SJSA1 (cell line): ENCODE data around the gene EVI5. TPM values are rescaled to one million over a fixed set of nuclear protein-coding genes. Genes with fewer than 3 reads are reported as not detected.
A peak's percentile ranks its signal among the peaks of the same experiment; 100 is the strongest.

ENCODE experiments used
- DNase-seq, 2 experiments: peaks; one replicate each; pipeline ENCODE4 v3.0.0-alpha.2; 2015 to 2020; ENCODE audit warnings: low spot score in 2 of 2, low read depth in 1 of 2
- H3K27ac ChIP-seq: fragments of 250-450 bp; sonication (Bioruptor Pico); 2 replicates; pipeline ENCODE4 v1.5.1; 2020; ENCODE audit warnings: mild to moderate bottlenecking, moderate library complexity
- H3K27me3 ChIP-seq: fragments of 250-450 bp; sonication (Bioruptor Pico); replicated peaks from 2 replicates; pipeline ENCODE4 v1.5.1; 2020; ENCODE audit warnings: mild to moderate bottlenecking, moderate library complexity
- H3K36me3 ChIP-seq: fragments of 250-450 bp; sonication (Bioruptor Pico); 2 replicates; pipeline ENCODE4 v1.5.1; 2020; ENCODE audit warnings: mild to moderate bottlenecking
- H3K4me1 ChIP-seq: fragments of 250-450 bp; sonication (Bioruptor Pico); replicated peaks from 2 replicates; pipeline ENCODE4 v1.6.1; 2021; ENCODE audit warnings: mild to moderate bottlenecking
- H3K4me3 ChIP-seq: fragments of 250-450 bp; sonication (Bioruptor Pico); 2 replicates; pipeline ENCODE4 v1.5.1; 2020; ENCODE audit warnings: mild to moderate bottlenecking
- H3K9me3 ChIP-seq: fragments of 250-450 bp; sonication (Bioruptor Pico); replicated peaks from 2 replicates; pipeline ENCODE4 v1.5.1; 2020; ENCODE audit warnings: mild to moderate bottlenecking
- total RNA-seq: library from RNA; depleted of rRNA; stranded (reverse); fragments of >200 nt; shearing (Covaris generic); gene quantifications from 2 replicates; pipeline ENCODE4 v1.2.3, GENCODE V29; 2014

EVI5 gene
- total RNA-seq, 1 experiment from 2014 or later = 18.1 TPM

- Histone ChIP-seq H3K4me1 (no peaks in the 10 kb centered on the region), H3K4me3 (no peak overlapping the region), H3K27me3 (no peaks in the 10 kb centered on the region), H3K36me3 (no peaks in the 10 kb centered on the region), H3K9me3 (no peaks in the 10 kb centered on the region), H3K27ac (no peak overlapping the region)
- no peak for DNase-seq
These were observed 73.3 kb downstream of the EVI5 start for GRCh38 chr1:92711473-92712165.

GRCh38 chr1:92709738-92710137 is 75.2 kb downstream of the EVI5 start:
- H3K4me1 ChIP-seq = peaks cover 6% of the 10 kb centered on the region; the same call in 1 of the 2 replicates
- H3K9me3 ChIP-seq = no peaks in the 10 kb centered on the region
- H3K27me3 ChIP-seq = no peaks in the 10 kb centered on the region
- peak; percentile 11 to 45 for DNase-seq
- H3K4me3 ChIP-seq = no peak overlapping the region
- no peaks in the 10 kb centered on the region for H3K36me3 ChIP-seq
- no peak overlapping the region for H3K27ac ChIP-seq

- H3K27ac ChIP-seq = no peak overlapping the region
- peaks cover 6% of the 10 kb centered on the region; the same call in 1 of the 2 replicates for H3K4me1 ChIP-seq
- no peak for DNase-seq
- H3K27me3 ChIP-seq = no peaks in the 10 kb centered on the region
- no peaks in the 10 kb centered on the region for H3K9me3 ChIP-seq
- no peak overlapping the region for H3K4me3 ChIP-seq
- H3K36me3 ChIP-seq = no peaks in the 10 kb centered on the region
These were observed 76.4 kb downstream of the EVI5 start for GRCh38 chr1:92708368-92708950.

- no peaks in the 10 kb centered on the region for H3K36me3 ChIP-seq
- no peak overlapping the region for H3K4me3 ChIP-seq
- H3K27ac ChIP-seq = no peak overlapping the region
- peaks cover 6% of the 10 kb centered on the region; the same call in 1 of the 2 replicates for H3K4me1 ChIP-seq
- DNase-seq = no peak
- no peaks in the 10 kb centered on the region for H3K27me3 ChIP-seq
- H3K9me3 ChIP-seq = no peaks in the 10 kb centered on the region
These were observed 77.2 kb downstream of the EVI5 start for GRCh38 chr1:92707709-92708108.

- Histone ChIP-seq H3K27me3 (no peaks in the 10 kb centered on the region), H3K4me1 (peaks cover 6% of the 10 kb centered on the region; the same call in 1 of the 2 replicates), H3K4me3 (no peak overlapping the region), H3K27ac (no peak overlapping the region), H3K36me3 (no peaks in the 10 kb centered on the region), H3K9me3 (no peaks in the 10 kb centered on the region)
- no peak for DNase-seq
These were observed 77.6 kb downstream of the EVI5 start for GRCh38 chr1:92707292-92707691.

- H3K9me3 ChIP-seq = no peaks in the 10 kb centered on the region
These were observed 79.5 kb downstream of the EVI5 start for GRCh38 chr1:92705446-92705845.

GRCh38 chr1:92701147-92701546 is 83.8 kb downstream of the EVI5 start:
- no peak overlapping the region for H3K27ac ChIP-seq
- H3K4me3 ChIP-seq = no peak overlapping the region
- DNase-seq = no peak
- no peaks in the 10 kb centered on the region for H3K27me3 ChIP-seq
- no peaks in the 10 kb centered on the region for H3K9me3 ChIP-seq
- H3K36me3 ChIP-seq = no peaks in the 10 kb centered on the region
- peaks cover 6% of the 10 kb centered on the region; the same call in 1 of the 2 replicates for H3K4me1 ChIP-seq

More at GRCh38 chr1:92705446-92705845, 79.5 kb downstream of the EVI5 start:
- no peak for DNase-seq
- H3K4me1 ChIP-seq = peaks cover 6% of the 10 kb centered on the region; the same call in 1 of the 2 replicates
- H3K4me3 ChIP-seq = no peak overlapping the region
- H3K36me3 ChIP-seq = no peaks in the 10 kb centered on the region
- no peak overlapping the region for H3K27ac ChIP-seq
- H3K27me3 ChIP-seq = no peaks in the 10 kb centered on the region

- Histone ChIP-seq H3K36me3 (peaks cover 5% of the 10 kb centered on the region; the same call in 1 of the 2 replicates), H3K4me1 (no peaks in the 10 kb centered on the region)
These were observed 86.0 kb downstream of the EVI5 start for GRCh38 chr1:92698932-92699331.

GRCh38 chr1:92695104-92695503 is 89.8 kb downstream of the EVI5 start:
- H3K4me1 ChIP-seq = no peaks in the 10 kb centered on the region
- H3K9me3 ChIP-seq = no peaks in the 10 kb centered on the region
- H3K36me3 ChIP-seq = peaks cover 5% of the 10 kb centered on the region; the same call in 1 of the 2 replicates
- no peak for DNase-seq
- H3K4me3 ChIP-seq = no peak overlapping the region
- no peaks in the 10 kb centered on the region for H3K27me3 ChIP-seq
- H3K27ac ChIP-seq = no peak overlapping the region

More at GRCh38 chr1:92698932-92699331, 86.0 kb downstream of the EVI5 start:
- Histone ChIP-seq H3K9me3 (no peaks in the 10 kb centered on the region), H3K27me3 (no peaks in the 10 kb centered on the region), H3K27ac (no peak overlapping the region), H3K4me3 (no peak overlapping the region)
- no peak for DNase-seq

- Histone ChIP-seq H3K4me3 (no peak overlapping the region), H3K27ac (no peak overlapping the region), H3K4me1 (no peaks in the 10 kb centered on the region), H3K27me3 (no peaks in the 10 kb centered on the region), H3K36me3 (peaks cover 5% of the 10 kb centered on the region; the same call in 1 of the 2 replicates), H3K9me3 (no peaks in the 10 kb centered on the region)
- DNase-seq = no peak
These were observed 93.0 kb downstream of the EVI5 start for GRCh38 chr1:92691925-92692324.

- H3K27ac ChIP-seq = no peak overlapping the region
- H3K4me3 ChIP-seq = no peak overlapping the region
- H3K36me3 ChIP-seq = peaks cover 5% of the 10 kb centered on the region; the same call in 1 of the 2 replicates
- no peaks in the 10 kb centered on the region for H3K9me3 ChIP-seq
- no peak for DNase-seq
- H3K4me1 ChIP-seq = no peaks in the 10 kb centered on the region
- no peaks in the 10 kb centered on the region for H3K27me3 ChIP-seq
These were observed 94.5 kb downstream of the EVI5 start for GRCh38 chr1:92690212-92690906.

GRCh38 chr1:92679980-92680379 is 104.9 kb downstream of the EVI5 start:
- DNase-seq = no peak
- Histone ChIP-seq H3K9me3 (no peaks in the 10 kb centered on the region), H3K4me1 (no peaks in the 10 kb centered on the region)

GRCh38 chr1:92663775-92664174 is 121.1 kb downstream of the EVI5 start:
- Histone ChIP-seq H3K27me3 (no peaks in the 10 kb centered on the region), H3K9me3 (no peaks in the 10 kb centered on the region), H3K4me3 (no peak overlapping the region), H3K36me3 (no peaks in the 10 kb centered on the region), H3K27ac (no peak overlapping the region), H3K4me1 (no peaks in the 10 kb centered on the region)
- DNase-seq = no peak

More at GRCh38 chr1:92679980-92680379, 104.9 kb downstream of the EVI5 start:
- Histone ChIP-seq H3K4me3 (no peak overlapping the region), H3K27me3 (no peaks in the 10 kb centered on the region), H3K27ac (no peak overlapping the region), H3K36me3 (0 out of 2 replicates have a peak, but pooled peaks cover 2% of the 10 kb centered on the region)

GRCh38 chr1:92662048-92662447 is 122.9 kb downstream of the EVI5 start:
- no peaks in the 10 kb centered on the region for H3K4me1 ChIP-seq
- no peak for DNase-seq

More at GRCh38 chr1:92662048-92662447, 122.9 kb downstream of the EVI5 start:
- Histone ChIP-seq H3K36me3 (peaks cover under 1% of the 10 kb centered on the region; the same call in 1 of the 2 replicates), H3K4me3 (no peak overlapping the region), H3K27ac (no peak overlapping the region), H3K27me3 (no peaks in the 10 kb centered on the region), H3K9me3 (no peaks in the 10 kb centered on the region)
